ENCODE data around the gene PPIG. TPM values are rescaled to one million over a fixed set of nuclear protein-coding genes. Genes with fewer than 3 reads are reported as not detected.
"Not testable (repeated sequence)": the region's sequence is repeated elsewhere in the genome, so short reads cannot be mapped to it uniquely, and the experiment has no call there.

Gene PPIG
- total RNA-seq, 1 experiment from 2014 or later: 57.5 TPM

GRCh38 chr2:169583518-169583917 lies 633 bp upstream of the PPIG start:
- in situ Hi-C loops (cut with HindIII; ENCODE audit: low sequenced_read_pairs): no loop called here
- DNase-seq (ENCODE audit: low spot score): no peak

GRCh38 chr2:169585673-169586072 lies 1.5 kb downstream of the PPIG start:
- no peak for DNase-seq (ENCODE audit: low spot score)
- in situ Hi-C loops (cut with HindIII; ENCODE audit: low sequenced_read_pairs): no loop called here

- in situ Hi-C loops (cut with HindIII; ENCODE audit: low sequenced_read_pairs): no loop called here
- no peak for DNase-seq (ENCODE audit: low spot score)
These were observed 6.7 kb downstream of the PPIG start for GRCh38 chr2:169590804-169591203.

DNA sequence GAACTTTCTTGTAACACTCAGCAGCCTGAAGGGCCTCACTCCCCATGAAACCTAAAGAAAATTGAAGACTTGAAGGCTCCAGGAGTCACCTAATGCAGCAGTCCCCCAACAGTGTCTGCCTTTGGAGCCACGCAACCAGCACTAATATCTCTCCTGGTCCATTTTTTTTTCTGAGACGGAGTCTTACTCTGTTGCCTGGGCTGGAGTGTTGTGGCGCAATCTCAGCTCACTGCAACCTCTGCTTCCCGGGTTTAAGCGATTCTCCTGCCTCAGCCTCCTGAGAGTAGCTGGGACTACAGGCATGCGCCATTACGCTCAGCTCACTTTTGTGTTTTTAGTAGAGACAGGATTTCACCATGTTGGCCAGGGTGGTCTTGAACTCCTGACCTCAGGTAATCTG lies 12.4 kb downstream of the PPIG start:
- in situ Hi-C loops (cut with HindIII; ENCODE audit: low sequenced_read_pairs); DNase-seq (ENCODE audit: low spot score): not testable (repeated sequence)

DNA sequence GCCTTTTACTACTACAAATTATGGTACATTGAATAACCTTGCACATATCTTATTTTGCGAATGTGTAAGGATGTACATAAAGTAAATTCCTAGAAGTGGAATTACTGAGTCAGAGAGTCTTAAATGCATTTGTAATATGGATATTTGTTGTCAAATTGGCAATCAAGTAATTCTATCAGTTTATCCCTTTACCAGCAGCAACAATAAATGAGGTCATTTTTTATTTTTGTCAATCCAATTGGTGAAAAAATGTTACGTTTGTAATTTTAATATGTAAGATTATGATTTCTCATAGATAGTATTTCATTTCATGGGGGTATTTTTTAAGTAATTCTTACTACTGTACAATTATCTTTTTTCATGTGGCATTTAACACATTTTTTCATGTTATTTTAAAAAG lies 14.8 kb downstream of the PPIG start:
- DNase-seq (ENCODE audit: low spot score): no peak
- in situ Hi-C loops (cut with HindIII; ENCODE audit: low sequenced_read_pairs): no loop called here

GRCh38 chr2:169599568-169599967 lies 15.4 kb downstream of the PPIG start:
- in situ Hi-C loops (cut with HindIII; ENCODE audit: low sequenced_read_pairs): no loop called here

GRCh38 chr2:169609264-169609663 lies 25.1 kb downstream of the PPIG start:
- DNase-seq (ENCODE audit: low spot score): no peak
- in situ Hi-C loops (cut with HindIII; ENCODE audit: low sequenced_read_pairs): no loop called here

More at GRCh38 chr2:169599568-169599967, 15.4 kb downstream of the PPIG start:
- no peak for DNase-seq (ENCODE audit: low spot score)

- in situ Hi-C loops (cut with HindIII; ENCODE audit: low sequenced_read_pairs): no loop called here
- DNase-seq (ENCODE audit: low spot score): no peak
These were observed 29.7 kb downstream of the PPIG start for GRCh38 chr2:169613876-169614275.

DNA sequence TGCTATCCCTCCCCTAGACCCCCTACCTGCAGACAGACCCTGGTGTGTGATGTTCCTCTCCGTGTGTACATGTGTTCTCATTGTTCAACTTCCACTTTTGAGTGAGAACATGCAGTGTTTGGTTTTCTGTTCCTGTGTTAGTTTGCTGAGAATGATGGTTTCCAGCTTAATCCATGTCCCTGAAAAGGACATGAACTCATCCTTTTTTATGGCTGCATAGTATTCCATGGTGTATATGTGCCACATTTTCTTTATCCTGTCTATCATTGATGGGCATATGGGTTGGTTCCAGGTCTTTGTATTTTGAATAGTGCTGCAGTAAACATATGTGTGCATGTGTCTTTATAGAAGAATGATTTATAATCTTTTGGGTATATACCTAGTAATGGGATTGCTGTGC lies 31.8 kb downstream of the PPIG start:
- in situ Hi-C loops (cut with HindIII; ENCODE audit: low sequenced_read_pairs); DNase-seq (ENCODE audit: low spot score): not testable (repeated sequence)

DNA sequence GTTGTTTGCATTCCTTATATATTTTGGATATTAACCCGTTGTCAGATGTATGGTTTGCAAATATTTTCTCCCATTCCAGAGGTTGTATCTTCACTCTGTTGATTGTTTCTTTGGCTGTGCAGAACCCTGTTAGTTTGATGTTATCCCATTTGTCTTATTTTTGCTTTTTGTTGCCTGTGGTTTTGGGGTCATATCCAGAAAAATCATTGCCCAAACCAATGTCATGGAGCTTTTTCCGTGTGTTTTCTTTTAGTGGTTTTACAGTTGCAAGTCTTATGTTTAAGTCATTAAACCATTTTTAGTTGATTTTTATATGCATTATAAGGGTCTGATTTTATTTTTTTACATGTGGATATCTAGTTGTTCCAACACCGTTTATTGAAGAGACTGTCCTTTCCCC lies 35.8 kb downstream of the PPIG start:
- in situ Hi-C loops (cut with HindIII; ENCODE audit: low sequenced_read_pairs): no loop called here
- no peak for DNase-seq (ENCODE audit: low spot score)

DNA sequence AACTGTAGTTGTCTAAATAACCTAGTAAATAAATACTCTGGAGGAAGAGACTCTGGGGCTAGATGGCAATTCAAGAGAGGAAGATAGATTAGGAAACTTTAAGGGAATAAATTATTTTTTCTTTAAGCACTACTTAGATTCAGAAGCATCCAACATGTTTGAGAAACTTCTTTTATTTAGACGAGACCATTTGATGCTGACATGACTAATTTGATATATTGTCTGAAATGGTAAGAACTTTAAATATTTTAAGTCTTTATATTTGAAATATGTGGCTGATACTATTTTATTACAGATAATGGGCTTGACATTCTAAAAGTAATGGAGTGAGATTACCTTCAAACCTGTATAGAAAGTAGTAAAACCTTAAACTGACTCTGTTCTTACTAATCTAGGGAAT lies 36.4 kb downstream of the PPIG start:
- no peak for DNase-seq (ENCODE audit: low spot score)
- in situ Hi-C loops (cut with HindIII; ENCODE audit: low sequenced_read_pairs): no loop called here

DNA sequence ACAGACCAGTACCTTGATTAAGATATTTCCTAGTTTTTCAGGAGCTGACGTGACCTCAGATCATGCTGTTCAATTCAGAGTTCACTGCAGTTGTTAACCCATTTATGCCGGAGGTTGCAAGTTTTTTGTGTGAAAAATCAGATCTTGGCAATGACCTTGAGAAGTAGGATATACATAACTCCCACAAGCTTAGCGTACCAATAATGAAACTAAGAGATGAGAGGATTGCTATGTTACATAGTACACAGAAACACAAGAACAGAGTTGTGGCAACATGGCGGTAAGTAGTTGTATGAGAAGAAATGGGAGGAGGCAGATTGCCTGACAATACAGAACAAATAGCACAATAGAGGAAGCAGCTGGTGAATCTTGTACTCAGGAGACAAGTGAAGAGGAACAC lies 39.1 kb downstream of the PPIG start:
- in situ Hi-C loops (cut with HindIII; ENCODE audit: low sequenced_read_pairs): no loop called here
- no peak for DNase-seq (ENCODE audit: low spot score)

DNA sequence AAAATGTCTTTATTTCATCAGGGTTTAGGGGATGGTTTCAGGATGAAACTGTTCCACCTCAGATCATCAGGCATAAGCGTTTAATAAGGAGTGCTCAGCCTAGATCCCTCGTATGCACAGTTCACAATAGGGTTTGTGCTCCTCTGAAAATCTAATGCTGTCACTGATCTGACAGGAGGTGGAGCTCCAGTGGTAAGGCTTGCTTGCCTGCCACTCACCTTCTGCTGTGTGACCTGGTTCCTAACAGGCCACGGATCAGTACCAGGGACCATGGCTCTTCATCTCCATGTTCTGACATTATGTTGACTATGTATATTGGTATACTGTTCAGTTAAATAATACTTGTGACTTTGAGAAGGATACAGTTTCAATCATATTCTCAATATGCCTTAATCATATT lies 41.6 kb downstream of the PPIG start:
- no peak for DNase-seq (ENCODE audit: low spot score)
- in situ Hi-C loops (cut with HindIII; ENCODE audit: low sequenced_read_pairs): no loop called here

DNA sequence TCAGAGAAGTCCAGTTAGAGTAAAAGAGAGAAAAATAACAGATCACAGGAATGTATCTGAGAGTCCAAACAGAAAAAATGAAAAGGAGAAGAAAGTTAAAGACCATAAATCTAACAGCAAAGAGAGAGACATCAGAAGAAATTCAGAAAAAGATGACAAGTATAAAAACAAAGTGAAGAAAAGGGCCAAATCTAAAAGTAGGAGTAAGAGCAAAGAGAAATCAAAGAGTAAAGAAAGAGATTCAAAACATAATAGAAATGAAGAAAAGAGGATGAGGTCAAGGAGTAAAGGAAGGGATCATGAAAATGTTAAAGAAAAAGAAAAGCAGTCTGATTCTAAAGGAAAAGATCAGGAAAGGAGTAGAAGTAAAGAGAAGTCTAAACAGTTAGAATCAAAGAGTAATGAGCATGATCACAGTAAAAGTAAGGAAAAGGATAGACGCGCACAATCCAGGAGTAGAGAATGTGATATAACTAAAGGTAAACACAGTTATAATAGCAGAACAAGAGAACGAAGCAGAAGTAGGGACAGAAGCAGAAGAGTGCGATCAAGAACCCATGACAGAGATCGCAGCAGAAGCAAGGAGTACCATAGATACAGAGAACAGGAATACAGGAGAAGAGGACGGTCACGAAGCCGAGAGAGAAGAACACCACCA lies 52.4 kb downstream of the PPIG start:
- in situ Hi-C loops (cut with HindIII; ENCODE audit: low sequenced_read_pairs): no loop called here

DNA sequence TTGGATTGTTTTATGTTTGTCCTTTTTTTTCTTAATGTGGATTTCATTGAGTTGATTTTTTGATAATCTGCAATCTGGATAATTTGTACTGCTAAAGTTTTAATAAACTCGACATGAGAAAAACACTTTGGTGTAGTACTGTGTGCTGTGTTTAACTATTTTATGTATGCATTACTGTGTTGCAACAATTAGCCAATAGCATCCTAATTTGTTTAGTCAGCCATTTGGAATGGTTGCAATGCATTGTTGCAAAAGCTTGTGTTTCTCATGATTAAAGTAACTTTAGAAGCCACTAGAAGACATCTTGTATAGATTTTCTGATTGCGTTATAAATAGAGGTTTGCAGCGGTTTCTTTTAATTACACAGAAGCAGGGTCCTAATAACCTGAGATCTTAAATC lies 53.5 kb downstream of the PPIG start:
- DNase-seq (ENCODE audit: low spot score): no peak
- in situ Hi-C loops (cut with HindIII; ENCODE audit: low sequenced_read_pairs): no loop called here

More for the DNA sequence above, 52.4 kb downstream of the PPIG start:
- DNase-seq (ENCODE audit: low spot score): no peak

GRCh38 chr2:169640104-169640503 lies 56.0 kb downstream of the PPIG start:
- no peak for DNase-seq (ENCODE audit: low spot score)
- in situ Hi-C loops (cut with HindIII; ENCODE audit: low sequenced_read_pairs): no loop called here

DNA sequence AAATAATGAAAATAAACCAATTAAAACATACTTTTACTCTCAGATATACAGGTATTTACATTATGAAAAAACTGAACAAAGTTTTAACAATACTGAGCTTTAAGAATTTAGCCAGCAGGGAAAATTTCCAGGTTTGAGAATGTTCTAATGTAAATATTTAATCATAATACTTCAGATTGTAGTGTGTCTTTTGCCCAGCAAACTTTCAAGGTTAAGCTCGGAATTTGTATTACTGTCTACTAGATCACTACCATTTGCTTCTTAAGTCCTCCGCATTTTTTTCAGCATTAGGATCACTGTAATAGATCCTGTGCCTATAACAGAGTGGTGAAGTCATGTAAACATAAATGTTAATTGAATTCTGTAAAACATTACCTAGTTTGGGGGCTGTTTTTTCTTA lies 57.3 kb downstream of the PPIG start:
- in situ Hi-C loops (cut with HindIII; ENCODE audit: low sequenced_read_pairs): no loop called here
- no peak for DNase-seq (ENCODE audit: low spot score)

GRCh38 chr2:169644173-169644572 lies 60.0 kb downstream of the PPIG start:
- DNase-seq (ENCODE audit: low spot score): no peak
- in situ Hi-C loops (cut with HindIII; ENCODE audit: low sequenced_read_pairs): no loop called here

GRCh38 chr2:169647496-169647895 lies 63.3 kb downstream of the PPIG start:
- DNase-seq (ENCODE audit: low spot score): no peak
- in situ Hi-C loops (cut with HindIII; ENCODE audit: low sequenced_read_pairs): no loop called here

DNA sequence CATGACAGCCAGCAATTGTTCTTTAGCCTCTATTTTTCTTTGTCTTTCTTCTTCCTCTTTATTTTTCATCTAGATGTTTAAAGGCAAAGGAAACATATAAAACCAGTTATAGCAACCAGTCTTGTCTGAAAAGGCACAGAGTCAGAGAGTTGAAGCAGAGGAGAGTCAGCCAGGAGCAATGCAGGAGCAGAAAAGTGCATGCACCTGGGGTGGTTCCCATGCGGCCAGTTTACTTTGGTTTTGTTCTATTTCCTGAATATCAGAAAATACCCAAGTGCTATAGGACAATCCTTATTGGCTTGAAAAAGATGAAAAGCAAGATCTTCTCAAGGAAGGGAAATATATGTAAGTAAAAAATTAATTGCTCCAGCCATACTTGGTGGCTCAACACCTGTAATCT lies 65.1 kb downstream of the PPIG start:
- DNase-seq (ENCODE audit: low spot score): no peak
- in situ Hi-C loops (cut with HindIII; ENCODE audit: low sequenced_read_pairs): no loop called here

DNA sequence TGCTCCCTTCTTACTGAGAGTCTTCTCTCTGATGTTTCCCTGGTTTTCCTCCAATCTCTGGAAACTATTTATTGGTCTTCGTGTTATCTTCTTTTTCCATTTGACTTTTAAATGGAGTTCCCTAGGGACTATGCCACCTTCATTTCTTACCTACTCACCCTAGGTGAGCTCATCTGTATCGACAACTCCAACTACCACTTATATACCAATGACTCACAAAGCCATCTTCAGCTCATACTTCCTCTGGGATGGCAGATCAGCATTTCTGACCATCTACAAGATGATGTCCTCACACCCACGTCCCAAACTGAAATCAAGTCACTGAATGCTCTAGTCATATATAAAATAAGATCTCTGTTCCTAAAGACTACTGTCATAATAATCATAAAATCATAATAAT lies 69.5 kb downstream of the PPIG start:
- no peak for DNase-seq (ENCODE audit: low spot score)
- in situ Hi-C loops (cut with HindIII; ENCODE audit: low sequenced_read_pairs): no loop called here

GRCh38 chr2:169656164-169656563 lies 72.0 kb downstream of the PPIG start:
- in situ Hi-C loops (cut with HindIII; ENCODE audit: low sequenced_read_pairs): no loop called here

More at GRCh38 chr2:169656164-169656563, 72.0 kb downstream of the PPIG start:
- DNase-seq (ENCODE audit: low spot score): no peak

Data from G401 (cell line).